Retina (tissue), 1 donor: Measurements from ENCODE around the gene HOXD10.

ENCODE experiments used
- DNase-seq: peaks from one replicate; pipeline ENCODE4 v3.0.0-alpha.2; 2016

The HOXD10 gene

GRCh38 chr2:176137252-176137580 lies 20.6 kb downstream of the HOXD10 start:
- no peak for DNase-seq

- DNase-seq = no peak
Observed at GRCh38 chr2:176137906-176138305, 21.3 kb downstream of the HOXD10 start.

GRCh38 chr2:176138526-176138922 lies 21.9 kb downstream of the HOXD10 start:
- no peak for DNase-seq

- DNase-seq = no peak
Observed at GRCh38 chr2:176138923-176139660, 22.5 kb downstream of the HOXD10 start.

GRCh38 chr2:176139661-176140512 lies 23.3 kb downstream of the HOXD10 start:
- DNase-seq = no peak

GRCh38 chr2:176140513-176141317 lies 24.1 kb downstream of the HOXD10 start:
- DNase-seq = peak; percentile 94

- no peak for DNase-seq
Observed at GRCh38 chr2:176142281-176142680, 25.7 kb downstream of the HOXD10 start.

GRCh38 chr2:176145085-176145969 lies 28.7 kb downstream of the HOXD10 start:
- no peak for DNase-seq

GRCh38 chr2:176146101-176146500 lies 29.5 kb downstream of the HOXD10 start:
- no peak for DNase-seq

- DNase-seq = no peak
Observed at GRCh38 chr2:176146645-176147044, 30.1 kb downstream of the HOXD10 start.

GRCh38 chr2:176147210-176147799 lies 30.7 kb downstream of the HOXD10 start:
- DNase-seq = no peak

- peak; percentile 43 for DNase-seq
Observed at GRCh38 chr2:176147800-176148496, 31.4 kb downstream of the HOXD10 start.

- DNase-seq = peak; percentile 53
Observed at GRCh38 chr2:176148751-176149421, 32.3 kb downstream of the HOXD10 start.

GRCh38 chr2:176149481-176149938 lies 32.9 kb downstream of the HOXD10 start:
- peak; percentile 65 for DNase-seq

GRCh38 chr2:176149939-176150583 lies 33.5 kb downstream of the HOXD10 start:
- peak; percentile 51 for DNase-seq

GRCh38 chr2:176150584-176151441 lies 34.2 kb downstream of the HOXD10 start:
- DNase-seq = no peak

GRCh38 chr2:176151442-176152287 lies 35.1 kb downstream of the HOXD10 start, which contains the start of gene HOXD4:
Gene HOXD4, plus strand, starts transcription at chr2:176151550. Its CDS starts 84 bp downstream, at chr2:176151634.
- DNase-seq = peak; percentile 56
